SK-N-MC (cell line): ENCODE data around the gene RER1.

Source experiments
- EZH2 ChIP-seq: fragments of 200-600 bp; sonication (generic); IDR thresholded peaks from one replicate; pipeline ENCODE4 v1.6.1; 2017; ENCODE audit warnings: antibody characterized with exemption
- POLR2AphosphoS5 ChIP-seq: IDR thresholded peaks from 2 replicates; pipeline ENCODE4 v1.6.1; 2012; ENCODE audit warnings: mild to moderate bottlenecking, low read depth, low read length, borderline replicate concordance

DNA sequence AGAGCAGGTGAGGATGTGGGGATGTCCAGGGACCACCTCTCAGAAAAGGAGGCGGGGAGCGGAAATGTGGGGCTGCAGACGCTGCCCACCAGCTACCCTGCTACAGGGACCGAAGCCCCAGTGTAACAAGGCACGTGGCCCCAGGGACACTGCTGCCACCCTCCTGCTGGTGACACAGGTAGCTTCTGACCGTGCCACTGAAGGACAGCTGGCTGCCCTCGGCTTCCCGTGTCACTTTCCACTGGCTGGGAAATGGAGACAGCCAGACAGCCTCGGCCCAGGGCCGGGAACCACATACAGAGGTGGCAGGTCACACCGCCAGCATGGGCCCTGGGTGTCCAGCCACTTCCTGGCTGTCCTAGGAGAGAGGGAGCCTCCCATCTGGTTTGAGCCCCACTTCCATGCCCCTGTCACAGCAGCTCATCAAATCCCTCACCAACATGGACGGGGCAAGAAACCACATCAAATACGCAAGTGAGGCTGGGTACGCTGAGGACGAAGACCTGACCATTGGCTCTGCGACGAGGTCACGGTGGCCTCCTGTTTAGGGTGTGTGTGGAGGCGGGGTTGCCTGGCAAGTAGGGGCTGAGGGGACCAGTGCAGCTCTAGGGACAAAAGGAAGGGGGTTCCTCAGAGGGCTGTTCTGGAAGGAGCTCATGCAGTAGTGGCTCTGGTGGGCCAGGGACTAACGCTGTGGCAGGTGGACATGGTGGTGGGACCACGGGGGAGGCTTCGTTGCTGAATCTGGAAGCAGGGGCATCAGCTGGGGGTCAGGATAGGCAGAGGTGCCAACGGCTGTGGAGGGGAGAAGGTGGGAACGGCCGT, 15.7 kb downstream of the RER1 start:
- no peak for TF ChIP-seq POLR2AphosphoS5
- TF ChIP-seq EZH2: no peak
